Neural cell (in vitro differentiated cells): ENCODE results near the gene ZNRD2. TPM values are rescaled to one million over a fixed set of nuclear protein-coding genes. Genes with fewer than 3 reads are reported as not detected.

ENCODE experiments used
- H2AFZ ChIP-seq: fragments of 200-600, 300-800 bp; sonication (generic), shearing (Covaris generic); 2 replicates; pipeline ENCODE4 v1.6.0; 2014; ENCODE audit warnings: low read depth, mild to moderate bottlenecking, antibody characterized with exemption, low read length, moderate library complexity
- H3F3A ChIP-seq: fragments of 200-600 bp; shearing (Covaris generic); 2 replicates; pipeline ENCODE4 v1.6.1; 2016; ENCODE audit warnings: mild to moderate bottlenecking, moderate library complexity, mixed read lengths, antibody characterized with exemption, low read length; ENCODE audit not compliant: insufficient read depth, poor library complexity, severe bottlenecking
- H3K27ac ChIP-seq: fragments of 200-600, 300-800 bp; sonication (generic), shearing (Covaris generic); 2 replicates; pipeline ENCODE4 v1.5.1; 2014; ENCODE audit warnings: mild to moderate bottlenecking, low read length, moderate library complexity
- H3K27me3 ChIP-seq: fragments of 300-800, 200-600 bp; sonication (generic), shearing (Covaris generic); 2 replicates; pipeline ENCODE4 v1.6.0; 2014; ENCODE audit warnings: mild to moderate bottlenecking, low read depth, low read length, moderate library complexity; ENCODE audit not compliant: insufficient read depth
- H3K36me3 ChIP-seq: fragments of 300-800, 200-600 bp; sonication (generic), shearing (Covaris generic); 2 replicates; pipeline ENCODE4 v1.5.1; 2014; ENCODE audit warnings: mild to moderate bottlenecking, antibody characterized with exemption, low read length, moderate library complexity; ENCODE audit not compliant: insufficient read depth
- H3K4me2 ChIP-seq: fragments of 300-800, 200-600 bp; sonication (generic), shearing (Covaris generic); 2 replicates; pipeline ENCODE4 v1.6.0; 2014; ENCODE audit warnings: mild to moderate bottlenecking, low read length
- H3K4me3 ChIP-seq: fragments of 300-800, 200-600 bp; sonication (generic), shearing (Covaris generic); 2 replicates; pipeline ENCODE4 v1.5.1; 2014; ENCODE audit warnings: mild to moderate bottlenecking, low read length, moderate library complexity
- H3K79me2 ChIP-seq: fragments of 200-600 bp; shearing (Covaris generic); replicated peaks from 2 replicates; pipeline ENCODE4 v1.6.0; 2014; ENCODE audit warnings: mild to moderate bottlenecking, low read length, moderate library complexity; ENCODE audit not compliant: insufficient read depth
- H3K9ac ChIP-seq: fragments of 300-800, 200-600 bp; sonication (generic), shearing (Covaris generic); 2 replicates; pipeline ENCODE4 v1.6.1; 2016; ENCODE audit warnings: mild to moderate bottlenecking, low read length, mixed read lengths
- H3K9me2 ChIP-seq: fragments of 200-600 bp; shearing (Covaris generic); 2 replicates; pipeline ENCODE4 v1.6.1; 2016; ENCODE audit warnings: mild to moderate bottlenecking, low read length, mixed read lengths; ENCODE audit not compliant: insufficient read depth
- H3K9me3 ChIP-seq: fragments of 200-600, 300-800 bp; sonication (generic), shearing (Covaris generic); 2 replicates; pipeline ENCODE4 v1.6.1; 2016; ENCODE audit warnings: mild to moderate bottlenecking, mixed run types, low read length, moderate library complexity, mixed read lengths
- H4K20me1 ChIP-seq: fragments of 200-600 bp; shearing (Covaris generic); 2 replicates; pipeline ENCODE4 v1.6.1; 2016; ENCODE audit warnings: mild to moderate bottlenecking, mixed run types; ENCODE audit not compliant: insufficient read depth
- CTCF ChIP-seq: fragments of 450-650 bp; IDR thresholded peaks from 2 replicates; pipeline ENCODE4 v1.5.1; 2014; ENCODE audit warnings: antibody characterized with exemption, mild to moderate bottlenecking, moderate library complexity; ENCODE audit not compliant: poor library complexity, severe bottlenecking
- EP300 ChIP-seq: fragments of 450-650 bp; conservative IDR thresholded peaks from 2 replicates; pipeline ENCODE4 v1.6.1; 2014; ENCODE audit warnings: antibody characterized with exemption, mild to moderate bottlenecking, moderate library complexity; ENCODE audit not compliant: poor library complexity, severe bottlenecking
- EZH2 ChIP-seq: fragments of 200-600, 300-800 bp; shearing (Covaris generic), sonication (generic); IDR thresholded peaks from 2 replicates; pipeline ENCODE4 v1.6.1; 2014; ENCODE audit warnings: antibody characterized with exemption, low read length, borderline replicate concordance, mild to moderate bottlenecking; ENCODE audit not compliant: insufficient read depth, poor library complexity, severe bottlenecking
- MXI1 ChIP-seq: fragments of 450-650 bp; conservative IDR thresholded peaks from 2 replicates; pipeline ENCODE4 v1.6.1; 2014; ENCODE audit warnings: antibody characterized with exemption, mild to moderate bottlenecking; ENCODE audit not compliant: poor library complexity, severe bottlenecking
- POLR2AphosphoS5 ChIP-seq: IDR thresholded peaks from 2 replicates; pipeline ENCODE4 v1.6.1; 2012
- RAD21 ChIP-seq: fragments of 450-650 bp; conservative IDR thresholded peaks from 2 replicates; pipeline ENCODE4 v1.6.1; 2014; ENCODE audit warnings: antibody characterized with exemption, mild to moderate bottlenecking, moderate library complexity
- REST ChIP-seq: IDR thresholded peaks from 2 replicates; pipeline ENCODE4 v1.6.1; 2012; ENCODE audit warnings: borderline replicate concordance
- SMC3 ChIP-seq: fragments of 450-650 bp; conservative IDR thresholded peaks from 2 replicates; pipeline ENCODE4 v1.6.1; 2014; ENCODE audit warnings: antibody characterized with exemption, mild to moderate bottlenecking, moderate library complexity; ENCODE audit not compliant: poor library complexity
- TAF1 ChIP-seq: IDR thresholded peaks from 2 replicates; pipeline ENCODE4 v1.6.1; 2012; ENCODE audit warnings: low read depth
- polyA plus RNA-seq: library from polyadenylated mRNA; depleted of rRNA; stranded (reverse); fragments of >200 nt; gene quantifications from 2 replicates; pipeline ENCODE4 v1.2.3, GENCODE V29; 2014

Gene ZNRD2
- polyA plus RNA-seq, 1 donor from 2014 or later: 36.2 TPM

GRCh38 chr11:65559951-65560537 lies 10.2 kb upstream of the ZNRD2 start:
- Histone ChIP-seq H4K20me1 (no peaks in the 10 kb centered on the region), H3K4me2 (no peak overlapping the region), H3K27me3 (no peaks in the 10 kb centered on the region), H2AFZ (no peak overlapping the region), H3K36me3 (no peaks in the 10 kb centered on the region), H3F3A (no peaks in the 10 kb centered on the region), H3K9ac (no peak overlapping the region), H3K9me2 (no peaks in the 10 kb centered on the region), H3K4me3 (no peak overlapping the region), H3K79me2 (no peaks in the 10 kb centered on the region), H3K9me3 (no peaks in the 10 kb centered on the region), H3K27ac (no peak overlapping the region)
- no peak for TF ChIP-seq TAF1
- no peak for TF ChIP-seq RAD21
- TF ChIP-seq MXI1: no peak
- no peak for TF ChIP-seq EZH2
- TF ChIP-seq POLR2AphosphoS5: no peak

- no peaks in the 10 kb centered on the region for H3K27me3 ChIP-seq
- H3F3A ChIP-seq: no peaks in the 10 kb centered on the region
- no peaks in the 10 kb centered on the region for H3K79me2 ChIP-seq
- TF ChIP-seq TAF1 (no peak), MXI1 (no peak), CTCF (no peak), REST (no peak), EP300 (no peak), RAD21 (no peak), EZH2 (no peak), SMC3 (no peak)
- H3K27ac ChIP-seq: no peak overlapping the region
- H3K9me2 ChIP-seq: no peaks in the 10 kb centered on the region
- no peak overlapping the region for H3K9ac ChIP-seq
- H3K9me3 ChIP-seq: no peaks in the 10 kb centered on the region
- no peak overlapping the region for H3K4me2 ChIP-seq
- no peak overlapping the region for H3K4me3 ChIP-seq
- no peaks in the 10 kb centered on the region for H3K36me3 ChIP-seq
- H2AFZ ChIP-seq: no peak overlapping the region
- no peaks in the 10 kb centered on the region for H4K20me1 ChIP-seq
Observed at GRCh38 chr11:65560555-65561418, 9.5 kb upstream of the ZNRD2 start.
